GM06990 (cell line): ENCODE measurements around the gene FBXL20.
A peak's percentile ranks its signal among the peaks of the same experiment; 100 is the strongest.
"Not testable (repeated sequence)": the region's sequence is repeated elsewhere in the genome, so short reads cannot be mapped to it uniquely, and the experiment has no call there.

Experiments
- DNase-seq: peaks from one replicate; pipeline ENCODE4 v3.0.0-alpha.2; 2011; ENCODE audit not compliant: insufficient read length; ENCODE audit errors: extremely low read depth
- H3K27me3 ChIP-seq: replicated peaks from 2 replicates; pipeline ENCODE4 v1.6.0; 2011; ENCODE audit warnings: low read length; ENCODE audit not compliant: control insufficient read depth, insufficient read depth
- H3K36me3 ChIP-seq: 2 replicates; pipeline ENCODE4 v1.5.1; 2011; ENCODE audit warnings: low read length; ENCODE audit not compliant: control insufficient read depth, insufficient read depth
- H3K4me3 ChIP-seq: replicated peaks from 2 replicates; pipeline ENCODE4 v1.5.1; 2011; ENCODE audit warnings: low read depth, mild to moderate bottlenecking, control low read depth, low read length
- CTCF ChIP-seq: IDR thresholded peaks from 2 replicates; pipeline ENCODE4 v1.5.1; 2011; ENCODE audit warnings: low read length, control low read depth, mild to moderate bottlenecking, inconsistent platforms; ENCODE audit not compliant: insufficient read depth, poor library complexity, severe bottlenecking

FBXL20 gene

GRCh38 chr17:39271546-39271945 is 129.9 kb downstream of the FBXL20 start:
- H3K36me3 ChIP-seq, result no peaks in the 10 kb centered on the region
- H3K4me3 ChIP-seq, result no peak overlapping the region
- no peak for DNase-seq
- no peak for TF ChIP-seq CTCF
- H3K27me3 ChIP-seq, result no peaks in the 10 kb centered on the region

- Histone ChIP-seq H3K27me3 (no peaks in the 10 kb centered on the region), H3K4me3 (no peak overlapping the region), H3K36me3 (no peaks in the 10 kb centered on the region)
- DNase-seq, result peak; percentile 9
- TF ChIP-seq CTCF, result peak; percentile 27
Measured at GRCh38 chr17:39270923-39271322, 130.5 kb downstream of the FBXL20 start.

GRCh38 chr17:39264119-39264518 is 137.3 kb downstream of the FBXL20 start:
- Histone ChIP-seq H3K4me3 (no peak overlapping the region), H3K36me3 (no peaks in the 10 kb centered on the region; the same call in 1 of the 2 replicates), H3K27me3 (no peaks in the 10 kb centered on the region)
- TF ChIP-seq CTCF, result no peak
- DNase-seq, result no peak

- TF ChIP-seq CTCF, result peak; percentile 60
- no peaks in the 10 kb centered on the region for H3K27me3 ChIP-seq
- no peak for DNase-seq
- no peak overlapping the region for H3K4me3 ChIP-seq
- H3K36me3 ChIP-seq, result no peaks in the 10 kb centered on the region; the same call in none of the 2 replicates
Measured at GRCh38 chr17:39261286-39261685, 140.1 kb downstream of the FBXL20 start.

- DNase-seq, result no peak
- no peaks in the 10 kb centered on the region for H3K27me3 ChIP-seq
- H3K4me3 ChIP-seq, result no peak overlapping the region
- TF ChIP-seq CTCF, result no peak
- H3K36me3 ChIP-seq, result peaks cover 1% of the 10 kb centered on the region
Measured at GRCh38 chr17:39252788-39253460, 148.5 kb downstream of the FBXL20 start.

- Histone ChIP-seq H3K27me3 (no peaks in the 10 kb centered on the region), H3K4me3 (no peak overlapping the region), H3K36me3 (peaks cover 1% of the 10 kb centered on the region)
- no peak for TF ChIP-seq CTCF
- DNase-seq, result no peak
Measured at GRCh38 chr17:39251997-39252396, 149.4 kb downstream of the FBXL20 start.

GRCh38 chr17:39250076-39250475 is 151.3 kb downstream of the FBXL20 start:
- DNase-seq, H3K36me3 ChIP-seq, H3K27me3 ChIP-seq, H3K4me3 ChIP-seq: not testable (repeated sequence)
